ENCODE data around the gene ZBTB20.

ZBTB20 gene

GRCh38 chr3:115161168-115161834 lies 14.2 kb upstream of the ZBTB20 start:
- no peaks in the 10 kb centered on the region for H3K9me3 ChIP-seq
- 0 out of 2 replicates have a peak, but pooled peaks cover 4% of the 10 kb centered on the region for H3K4me1 ChIP-seq
- H3K36me3 ChIP-seq, result no peaks in the 10 kb centered on the region
- H3K27me3 ChIP-seq, result no peaks in the 10 kb centered on the region
- no peak for DNase-seq
- H3K4me3 ChIP-seq (ENCODE audit: low read depth, low read length), result no peak overlapping the region
- no peak for TF ChIP-seq CTCF (IDR thresholded peaks at IDR 0.05; ENCODE audit: low read depth, low read length)

- no peak for DNase-seq
- Histone ChIP-seq H3K4me1 (peaks cover 9% of the 10 kb centered on the region; the same call in 1 of the 2 replicates), H3K4me3 (ENCODE audit: low read depth, low read length) (no peak overlapping the region), H3K36me3 (no peaks in the 10 kb centered on the region), H3K27me3 (no peaks in the 10 kb centered on the region), H3K9me3 (no peaks in the 10 kb centered on the region)
- TF ChIP-seq CTCF (IDR thresholded peaks at IDR 0.05; ENCODE audit: low read depth, low read length), result no peak
These were observed 13.2 kb upstream of the ZBTB20 start for GRCh38 chr3:115160295-115160694.

- no peak for DNase-seq
These were observed 9.1 kb upstream of the ZBTB20 start for GRCh38 chr3:115156046-115156654.

GRCh38 chr3:115154611-115155010 lies 7.5 kb upstream of the ZBTB20 start:
- peaks cover 13% of the 10 kb centered on the region for H3K4me1 ChIP-seq
- no peaks in the 10 kb centered on the region for H3K9me3 ChIP-seq
- H3K4me3 ChIP-seq (ENCODE audit: low read depth, low read length), result no peak overlapping the region
- no peak for DNase-seq
- H3K27me3 ChIP-seq, result no peaks in the 10 kb centered on the region
- TF ChIP-seq CTCF (IDR thresholded peaks at IDR 0.05; ENCODE audit: low read depth, low read length), result no peak
- no peaks in the 10 kb centered on the region for H3K36me3 ChIP-seq

More at GRCh38 chr3:115156046-115156654, 9.1 kb upstream of the ZBTB20 start:
- no peak for TF ChIP-seq CTCF (IDR thresholded peaks at IDR 0.05; ENCODE audit: low read depth, low read length)
- Histone ChIP-seq H3K9me3 (no peaks in the 10 kb centered on the region), H3K27me3 (no peaks in the 10 kb centered on the region), H3K36me3 (no peaks in the 10 kb centered on the region), H3K4me1 (peaks cover 13% of the 10 kb centered on the region), H3K4me3 (ENCODE audit: low read depth, low read length) (no peak overlapping the region)

GRCh38 chr3:115151921-115152320 lies 4.8 kb upstream of the ZBTB20 start:
- TF ChIP-seq CTCF (IDR thresholded peaks at IDR 0.05; ENCODE audit: low read depth, low read length), result no peak
- H3K4me3 ChIP-seq (ENCODE audit: low read depth, low read length), result no peak overlapping the region
- peaks cover 13% of the 10 kb centered on the region for H3K4me1 ChIP-seq
- no peaks in the 10 kb centered on the region for H3K27me3 ChIP-seq
- H3K36me3 ChIP-seq, result no peaks in the 10 kb centered on the region
- DNase-seq, result no peak
- no peaks in the 10 kb centered on the region for H3K9me3 ChIP-seq

- H3K36me3 ChIP-seq, result no peaks in the 10 kb centered on the region
- TF ChIP-seq CTCF (IDR thresholded peaks at IDR 0.05; ENCODE audit: low read depth, low read length), result no peak
- peak overlapping the region; percentile 91 for H3K4me3 ChIP-seq (ENCODE audit: low read depth, low read length)
- no peaks in the 10 kb centered on the region for H3K27me3 ChIP-seq
- DNase-seq, result no peak
- H3K9me3 ChIP-seq, result no peaks in the 10 kb centered on the region
- no peaks in the 10 kb centered on the region for H3K4me1 ChIP-seq
These were observed 1.2 kb upstream of the ZBTB20 start for GRCh38 chr3:115148142-115148790.
